Natural killer cell (primary cell): ENCODE data around the gene LRRC56. TPM values are rescaled to one million over a fixed set of nuclear protein-coding genes. Genes with fewer than 3 reads are reported as not detected.

Source experiments
- ATAC-seq, 3 donors: fragments of 150-1000 bp in 2 of 3; fragments of 200-7000 bp in 1 of 3; cut with Tn5 transposase; 1 replicate in 1 of 3; 2 replicates in 2 of 3; pipeline ENCODE4 v1.10.0; 2021; ENCODE audit warnings: mild to moderate bottlenecking in 2 of 3, moderate library complexity in 2 of 3
- DNase-seq, 2 donors: peaks; one replicate each; pipeline versions ENCODE4 v3.0.0 to v3.0.0-alpha.2; 2013 to 2021; ENCODE audit warnings: mixed read lengths in 1 of 2
- H3K27ac ChIP-seq: one replicate; pipeline ENCODE4 v1.5.1; 2013; ENCODE audit warnings: mild to moderate bottlenecking, low read length
- H3K27me3 ChIP-seq: one replicate; pipeline ENCODE4 v1.6.1; 2013; ENCODE audit warnings: low read length; ENCODE audit not compliant: control insufficient read depth, insufficient read depth
- H3K36me3 ChIP-seq: one replicate; pipeline ENCODE4 v1.6.1; 2013; ENCODE audit warnings: low read length; ENCODE audit not compliant: control insufficient read depth, insufficient read depth
- H3K4me1 ChIP-seq: one replicate; pipeline ENCODE4 v1.6.1; 2013; ENCODE audit warnings: low read length; ENCODE audit not compliant: control insufficient read depth, insufficient read depth
- H3K4me3 ChIP-seq: one replicate; pipeline ENCODE4 v1.5.1; 2013; ENCODE audit warnings: low read length
- H3K9me3 ChIP-seq: one replicate; pipeline ENCODE4 v1.6.1; 2013; ENCODE audit warnings: low read length; ENCODE audit not compliant: control insufficient read depth, insufficient read depth
- H3K27ac Mint-ChIP-seq, 2 donors: one replicate each; pipeline ENCODE4 v1.8.0; 2022; ENCODE audit warnings: mild to moderate bottlenecking in 2 of 2, mixed read lengths in 2 of 2, moderate library complexity in 1 of 2
- H3K27me3 Mint-ChIP-seq, 2 donors: one replicate each; pipeline ENCODE4 v1.8.0; 2022; ENCODE audit warnings: low read depth in 2 of 2, mixed read lengths in 2 of 2
- H3K36me3 Mint-ChIP-seq: one replicate; pipeline ENCODE4 v1.8.0; 2022; ENCODE audit warnings: mixed read lengths
- H3K4me1 Mint-ChIP-seq, 2 donors: one replicate each; pipeline ENCODE4 v1.8.0; 2022; ENCODE audit warnings: mixed read lengths in 2 of 2
- H3K4me3 Mint-ChIP-seq: one replicate; pipeline ENCODE4 v1.8.0; 2022; ENCODE audit warnings: mild to moderate bottlenecking, moderate library complexity, mixed read lengths
- H3K9me3 Mint-ChIP-seq, 2 donors: one replicate each; pipeline ENCODE4 v1.8.0; 2022; ENCODE audit warnings: mixed read lengths in 2 of 2
- WGBS: methylation state at CpG from one replicate; pipeline ENCODE4 v1.1.7; 2013; ENCODE audit warnings: missing lambda C conversion rate; ENCODE audit not compliant: insufficient coverage; 5-methylcytosine and 5-hydroxymethylcytosine counted together
- intact Hi-C: fragments of 100-400 bp; cut with micrococcal nuclease; formaldehyde crosslinking; loops from one replicate; pipeline ENCODE4 v1.14.2; 2022
- total RNA-seq, 4 donors: library from RNA; stranded (reverse); fragments of 120-200 nt in 1 of 4; gene quantifications; one replicate each; pipeline versions ENCODE4 v1.2.3 to v1.2.4, GENCODE V29; 2013 to 2022
- TF ChIP-seq, protein P1 (sequence below): fragments of 200-600 bp; IDR thresholded peaks from one replicate; pipeline ENCODE4 v1.8.0; 2022; ENCODE audit warnings: antibody characterized with exemption

Gene LRRC56
- total RNA-seq, 3 donors from 2014 or later (not counting 1 experiment from before 2014, with no cell fraction given) = 1.5 to 2.4 (median 2.2) TPM

GRCh38 chr11:540583-541432 is 3.5 kb downstream of the LRRC56 start:
- no peak overlapping the region for H3K27ac Mint-ChIP-seq
- TF ChIP-seq, protein P1, sequence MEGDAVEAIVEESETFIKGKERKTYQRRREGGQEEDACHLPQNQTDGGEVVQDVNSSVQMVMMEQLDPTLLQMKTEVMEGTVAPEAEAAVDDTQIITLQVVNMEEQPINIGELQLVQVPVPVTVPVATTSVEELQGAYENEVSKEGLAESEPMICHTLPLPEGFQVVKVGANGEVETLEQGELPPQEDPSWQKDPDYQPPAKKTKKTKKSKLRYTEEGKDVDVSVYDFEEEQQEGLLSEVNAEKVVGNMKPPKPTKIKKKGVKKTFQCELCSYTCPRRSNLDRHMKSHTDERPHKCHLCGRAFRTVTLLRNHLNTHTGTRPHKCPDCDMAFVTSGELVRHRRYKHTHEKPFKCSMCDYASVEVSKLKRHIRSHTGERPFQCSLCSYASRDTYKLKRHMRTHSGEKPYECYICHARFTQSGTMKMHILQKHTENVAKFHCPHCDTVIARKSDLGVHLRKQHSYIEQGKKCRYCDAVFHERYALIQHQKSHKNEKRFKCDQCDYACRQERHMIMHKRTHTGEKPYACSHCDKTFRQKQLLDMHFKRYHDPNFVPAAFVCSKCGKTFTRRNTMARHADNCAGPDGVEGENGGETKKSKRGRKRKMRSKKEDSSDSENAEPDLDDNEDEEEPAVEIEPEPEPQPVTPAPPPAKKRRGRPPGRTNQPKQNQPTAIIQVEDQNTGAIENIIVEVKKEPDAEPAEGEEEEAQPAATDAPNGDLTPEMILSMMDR = no peak
- no peaks in the 10 kb centered on the region for H3K27me3 Mint-ChIP-seq
- H3K9me3 Mint-ChIP-seq = no peaks in the 10 kb centered on the region
- H3K4me3 Mint-ChIP-seq = no peak overlapping the region
- H3K27me3 ChIP-seq = no peaks in the 10 kb centered on the region
- H3K4me1 ChIP-seq = peaks cover 26% of the 10 kb centered on the region
- no peak overlapping the region for H3K4me3 ChIP-seq
- 93% methylated on average over 23 of the region's 23 CpGs for WGBS
- no peaks in the 10 kb centered on the region for H3K36me3 Mint-ChIP-seq
- H3K27ac ChIP-seq = no peak overlapping the region
- H3K4me1 Mint-ChIP-seq = peaks cover 0 to 18% of the 10 kb centered on the region in 2 donors
- intact Hi-C loops = no loop called here
- no peak for DNase-seq
- H3K36me3 ChIP-seq = no peaks in the 10 kb centered on the region
- ATAC-seq = no peak
- H3K9me3 ChIP-seq = no peaks in the 10 kb centered on the region

DNA sequence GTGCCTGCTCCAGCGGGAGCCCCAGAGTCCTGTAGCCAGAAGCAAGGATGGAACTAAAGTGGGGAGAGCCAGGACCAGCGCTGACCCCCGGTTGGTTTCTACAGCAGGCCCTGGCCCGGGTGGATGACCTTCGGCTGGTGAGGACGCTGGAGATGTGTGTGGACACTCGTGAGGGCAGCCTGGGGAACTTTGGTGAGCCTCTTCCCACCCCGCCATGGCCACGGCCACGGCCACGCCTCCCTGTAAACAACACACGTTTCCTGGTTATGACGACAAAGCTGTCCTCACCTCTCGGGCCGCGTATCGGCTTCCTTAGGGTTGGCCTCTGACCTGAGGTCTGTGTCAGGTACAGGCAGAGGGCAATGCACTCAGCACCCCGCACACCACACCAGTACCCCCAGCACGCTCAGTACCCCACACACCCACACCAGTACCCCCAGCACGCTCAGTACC is 4.1 kb downstream of the LRRC56 start:
- no peak overlapping the region for H3K4me3 ChIP-seq
- Mint-ChIP-seq H3K36me3 (no peaks in the 10 kb centered on the region), H3K9me3 (no peaks in the 10 kb centered on the region), H3K27ac (no peak overlapping the region), H3K27me3 (no peaks in the 10 kb centered on the region), H3K4me3 (no peak overlapping the region), H3K4me1 (peaks cover 0 to 13% of the 10 kb centered on the region in 2 donors)
- TF ChIP-seq, protein P1 = no peak
- no peak overlapping the region for H3K27ac ChIP-seq
- H3K9me3 ChIP-seq = no peaks in the 10 kb centered on the region
- no peaks in the 10 kb centered on the region for H3K36me3 ChIP-seq
- no peaks in the 10 kb centered on the region for H3K27me3 ChIP-seq
- DNase-seq (no peak), ATAC-seq (no peak)
- WGBS = 91% methylated on average over 18 of the region's 20 CpGs
- intact Hi-C loops = no loop called here
- peaks cover 21% of the 10 kb centered on the region for H3K4me1 ChIP-seq

DNA sequence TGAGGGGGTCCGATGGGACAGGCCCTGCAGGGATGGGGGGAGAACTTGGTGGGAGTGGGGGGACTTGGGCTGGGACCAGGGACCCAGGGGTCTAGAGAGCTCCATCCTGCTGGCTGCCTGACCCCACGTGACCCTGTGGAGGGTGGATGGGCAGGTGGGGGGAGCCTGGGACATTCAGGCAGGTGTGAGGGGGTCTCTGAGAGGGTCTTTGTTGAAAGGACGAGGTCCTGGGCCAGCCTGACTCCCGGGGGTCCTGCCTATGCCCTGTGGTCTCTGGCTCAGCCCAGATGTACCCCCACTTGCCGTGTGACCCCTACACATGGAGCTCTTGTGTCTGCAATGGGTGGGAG is 7.5 kb downstream of the LRRC56 start:
- H3K27ac Mint-ChIP-seq = no peak overlapping the region
- H3K9me3 Mint-ChIP-seq = no peaks in the 10 kb centered on the region
- H3K4me1 Mint-ChIP-seq = no peaks in the 10 kb centered on the region
- ATAC-seq (no peak), DNase-seq (no peak)
- TF ChIP-seq, protein P1 = no peak
- Histone ChIP-seq H3K36me3 (no peaks in the 10 kb centered on the region), H3K9me3 (no peaks in the 10 kb centered on the region), H3K27me3 (no peaks in the 10 kb centered on the region), H3K4me1 (no peaks in the 10 kb centered on the region), H3K4me3 (no peak overlapping the region), H3K27ac (no peak overlapping the region)
- intact Hi-C loops = no loop called here
- no peaks in the 10 kb centered on the region for H3K27me3 Mint-ChIP-seq
- 80% methylated on average over 5 of the region's 5 CpGs for WGBS
- no peaks in the 10 kb centered on the region for H3K36me3 Mint-ChIP-seq
- no peak overlapping the region for H3K4me3 Mint-ChIP-seq
